HG03378 (cell line): Measurements from ENCODE around the gene RPGRIP1L.
A peak's percentile ranks its signal among the peaks of the same experiment; 100 is the strongest.

ENCODE experiments used
- ATAC-seq: cut with Tn5 transposase; IDR thresholded peaks from one replicate; pipeline ENCODE4 v1.9.1; 2021; ENCODE audit warnings: mild to moderate bottlenecking, moderate library complexity; ENCODE audit not compliant: unreplicated experiment

Gene RPGRIP1L

GRCh38 chr16:53703590-53704444 is at the start of gene RPGRIP1L, which contains the start of gene FTO:
Gene RPGRIP1L, minus strand, starts transcription at chr16:53703859. Its CDS starts 3,136 bp downstream, at chr16:53700723.
Gene FTO, plus strand, starts transcription at chr16:53704156.
- ATAC-seq, result peak; percentile 99

GRCh38 chr16:53753431-53753830 is 49.8 kb upstream of the RPGRIP1L start:
- ATAC-seq, result no peak

GRCh38 chr16:53752560-53752959 is 48.9 kb upstream of the RPGRIP1L start:
- ATAC-seq, result no peak

- peak; percentile 47 for ATAC-seq
Measured at GRCh38 chr16:53745753-53746266, 42.2 kb upstream of the RPGRIP1L start.

- no peak for ATAC-seq
Measured at GRCh38 chr16:53745086-53745485, 41.4 kb upstream of the RPGRIP1L start.

GRCh38 chr16:53744449-53744848 is 40.8 kb upstream of the RPGRIP1L start:
- ATAC-seq, result no peak

GRCh38 chr16:53743149-53743566 is 39.5 kb upstream of the RPGRIP1L start:
- ATAC-seq, result no peak

GRCh38 chr16:53741546-53741945 is 37.9 kb upstream of the RPGRIP1L start:
- ATAC-seq, result no peak

- ATAC-seq, result no peak
Measured at GRCh38 chr16:53740933-53741531, 37.4 kb upstream of the RPGRIP1L start.

- ATAC-seq, result no peak
Measured at GRCh38 chr16:53740476-53740875, 36.8 kb upstream of the RPGRIP1L start.

- no peak for ATAC-seq
Measured at GRCh38 chr16:53737552-53737951, 33.9 kb upstream of the RPGRIP1L start.

- no peak for ATAC-seq
Measured at GRCh38 chr16:53736297-53736696, 32.6 kb upstream of the RPGRIP1L start.

GRCh38 chr16:53734908-53735307 is 31.2 kb upstream of the RPGRIP1L start:
- no peak for ATAC-seq

GRCh38 chr16:53732296-53732929 is 28.8 kb upstream of the RPGRIP1L start:
- ATAC-seq, result no peak

- ATAC-seq, result no peak
Measured at GRCh38 chr16:53730693-53731092, 27.0 kb upstream of the RPGRIP1L start.

- no peak for ATAC-seq
Measured at GRCh38 chr16:53726625-53727024, 23.0 kb upstream of the RPGRIP1L start.

- ATAC-seq, result no peak
Measured at GRCh38 chr16:53721017-53721416, 17.4 kb upstream of the RPGRIP1L start.

- no peak for ATAC-seq
Measured at GRCh38 chr16:53717577-53717976, 13.9 kb upstream of the RPGRIP1L start.

GRCh38 chr16:53715023-53715384 is 11.3 kb upstream of the RPGRIP1L start:
- no peak for ATAC-seq

- ATAC-seq, result no peak
Measured at GRCh38 chr16:53714205-53715022, 10.8 kb upstream of the RPGRIP1L start.
